DMS114 treated with DMSO at 0.1 percent for 48 hours (cell line): ENCODE results near the gene KIAA1958.
"Not testable (repeated sequence)": the region's sequence is repeated elsewhere in the genome, so short reads cannot be mapped to it uniquely, and the experiment has no call there.

Experiments
- DNase-seq: peaks from one replicate; lab custom pipeline; 2025; ENCODE audit not compliant: unreplicated experiment; lab: John Stamatoyannopoulos, UW

KIAA1958 gene

GRCh38 chr9:112487799-112488340 is 1.2 kb downstream of the KIAA1958 start:
- no peak for DNase-seq

GRCh38 chr9:112489039-112489546 is 2.5 kb downstream of the KIAA1958 start:
- DNase-seq: no peak

- DNase-seq: no peak
Measured at GRCh38 chr9:112489876-112490666, 3.4 kb downstream of the KIAA1958 start.

GRCh38 chr9:112493393-112494137 is 6.9 kb downstream of the KIAA1958 start:
- DNase-seq: no peak

GRCh38 chr9:112494153-112494552 is 7.5 kb downstream of the KIAA1958 start:
- DNase-seq: no peak

- DNase-seq: no peak
Measured at GRCh38 chr9:112495614-112496013, 9.0 kb downstream of the KIAA1958 start.

GRCh38 chr9:112496074-112496722 is 9.6 kb downstream of the KIAA1958 start:
- DNase-seq: no peak

- DNase-seq: no peak
Measured at GRCh38 chr9:112500842-112501241, 14.2 kb downstream of the KIAA1958 start.

- no peak for DNase-seq
Measured at GRCh38 chr9:112501287-112501686, 14.7 kb downstream of the KIAA1958 start.

- no peak for DNase-seq
Measured at GRCh38 chr9:112502175-112502946, 15.7 kb downstream of the KIAA1958 start.

GRCh38 chr9:112503170-112503569 is 16.5 kb downstream of the KIAA1958 start:
- DNase-seq: no peak

- no peak for DNase-seq
Measured at GRCh38 chr9:112505086-112505485, 18.5 kb downstream of the KIAA1958 start.

- DNase-seq: no peak
Measured at GRCh38 chr9:112505607-112506006, 19.0 kb downstream of the KIAA1958 start.

- DNase-seq: no peak
Measured at GRCh38 chr9:112506571-112506970, 19.9 kb downstream of the KIAA1958 start.

- DNase-seq: no peak
Measured at GRCh38 chr9:112507001-112507680, 20.5 kb downstream of the KIAA1958 start.

- no peak for DNase-seq
Measured at GRCh38 chr9:112508377-112508776, 21.8 kb downstream of the KIAA1958 start.

- not testable (repeated sequence) for DNase-seq
Measured at GRCh38 chr9:112512377-112512776, 25.8 kb downstream of the KIAA1958 start.

GRCh38 chr9:112516769-112517168 is 30.1 kb downstream of the KIAA1958 start:
- no peak for DNase-seq

GRCh38 chr9:112520069-112520468 is 33.4 kb downstream of the KIAA1958 start:
- no peak for DNase-seq

GRCh38 chr9:112520656-112521055 is 34.0 kb downstream of the KIAA1958 start:
- DNase-seq: no peak
